LNCAP (cell line): ENCODE results near the gene GUK1.
A peak's percentile ranks its signal among the peaks of the same experiment; 100 is the strongest.

Experiments used
- CTCF ChIP-seq: fragments of 450-650 bp; IDR thresholded peaks from 2 replicates; pipeline ENCODE4 v1.5.1; 2017; ENCODE audit warnings: mild to moderate bottlenecking

The GUK1 gene

DNA sequence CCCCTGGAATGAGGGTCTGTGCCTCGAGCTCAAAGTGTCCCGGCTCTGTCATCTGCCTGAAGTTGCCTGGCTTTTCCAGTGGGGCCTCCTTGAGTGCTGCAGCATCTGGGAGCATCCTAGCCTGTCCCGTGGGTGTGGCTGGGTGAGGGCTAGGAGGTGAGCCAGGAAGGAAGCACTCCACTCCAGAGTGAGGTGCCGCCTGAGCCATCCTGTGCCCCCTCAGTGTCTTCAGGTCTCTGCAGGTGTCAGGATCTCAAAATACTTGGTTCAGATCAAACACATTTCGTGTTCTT is 37.0 kb downstream of the GUK1 start:
- no peak for TF ChIP-seq CTCF

DNA sequence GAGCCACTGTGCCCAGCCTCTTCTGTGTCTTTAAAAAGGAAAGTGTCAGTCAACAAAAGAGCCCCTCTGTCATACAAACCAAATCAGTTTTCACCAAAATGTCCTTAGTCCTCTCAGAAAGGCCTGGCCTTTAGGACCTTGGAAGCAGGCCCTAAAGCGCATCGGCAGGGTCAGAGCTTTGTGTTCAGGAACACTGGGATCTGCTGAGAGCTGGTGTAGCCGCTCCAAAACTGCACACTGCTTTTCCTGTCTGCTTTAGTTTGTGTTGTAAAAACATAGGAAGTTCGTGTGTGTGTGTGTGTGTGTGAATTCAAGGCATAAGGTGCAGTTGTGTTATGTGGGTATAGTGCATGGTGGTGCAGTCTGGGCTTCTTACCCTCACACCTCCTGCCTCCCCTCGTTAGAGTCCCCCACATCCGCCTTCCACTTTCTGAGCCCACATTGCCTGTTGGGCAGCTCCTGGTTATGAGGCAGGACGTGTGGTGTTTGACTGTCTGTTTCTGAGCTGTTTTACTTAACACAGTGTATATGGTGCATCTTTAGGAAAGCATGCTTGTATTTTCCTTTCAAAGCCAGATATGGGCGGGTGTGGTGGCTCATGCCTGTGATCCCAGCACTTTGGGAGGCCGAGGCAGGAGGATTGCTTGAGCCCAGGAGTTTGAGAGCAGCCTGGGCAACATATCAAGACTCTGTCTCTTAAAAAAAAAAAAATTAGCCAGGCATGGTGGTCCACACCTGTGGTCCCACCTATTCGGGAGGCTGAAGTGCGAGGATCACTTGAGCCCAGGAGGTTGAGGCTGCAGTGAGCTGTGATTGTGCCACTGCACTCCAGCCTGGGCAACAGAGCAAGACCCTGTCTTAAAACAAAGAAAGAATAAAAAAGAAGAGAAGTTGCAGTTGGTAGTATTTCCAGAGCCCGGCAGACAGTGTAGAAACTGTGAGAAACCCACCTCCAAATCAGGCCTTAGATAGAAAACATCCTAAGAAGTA is 37.9 kb downstream of the GUK1 start:
- TF ChIP-seq CTCF: no peak

DNA sequence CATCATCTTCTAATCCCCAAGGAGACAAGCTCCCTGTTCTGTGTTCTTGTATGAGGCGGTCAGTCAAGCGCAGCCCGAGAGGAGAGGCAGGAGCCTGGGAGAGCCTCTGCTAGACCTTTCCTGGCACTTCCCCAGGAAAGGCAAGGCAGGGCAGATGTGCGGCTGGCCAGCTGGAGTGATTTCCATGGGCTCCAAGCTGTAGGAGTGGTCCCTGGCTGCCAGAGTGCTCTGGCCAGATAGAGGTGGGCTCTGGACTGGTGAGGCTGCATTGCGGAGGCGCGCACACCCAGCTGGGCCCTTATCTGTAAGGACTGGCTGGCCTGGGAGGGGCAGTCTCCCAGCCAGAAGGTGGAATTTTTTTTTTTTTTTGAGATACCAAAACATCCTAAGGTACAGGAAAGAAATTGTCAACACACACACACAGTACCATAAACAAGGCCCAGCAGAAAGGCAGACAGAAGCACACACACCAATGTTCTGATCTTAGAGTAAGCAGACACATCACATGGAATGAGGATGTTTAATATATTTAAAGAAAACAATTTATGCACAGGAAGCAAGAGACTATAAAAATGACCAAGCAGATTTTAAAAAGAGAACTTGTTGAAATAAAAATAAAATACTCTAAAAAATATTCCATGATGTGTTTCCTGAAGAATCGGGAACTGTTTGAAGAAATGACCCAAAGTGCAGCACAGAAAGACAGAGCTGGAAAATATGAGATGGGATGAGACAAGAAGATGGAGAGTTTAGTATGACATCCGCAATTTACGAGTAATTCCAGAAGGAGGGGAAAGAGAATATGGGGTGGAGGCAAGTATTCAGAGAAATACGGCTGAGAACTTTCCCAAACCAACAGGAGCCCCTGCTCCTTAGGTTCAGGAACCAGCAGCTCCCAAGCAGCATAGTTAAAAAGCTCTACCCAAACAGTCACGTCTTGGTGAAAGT is 38.9 kb downstream of the GUK1 start:
- TF ChIP-seq CTCF: no peak

DNA sequence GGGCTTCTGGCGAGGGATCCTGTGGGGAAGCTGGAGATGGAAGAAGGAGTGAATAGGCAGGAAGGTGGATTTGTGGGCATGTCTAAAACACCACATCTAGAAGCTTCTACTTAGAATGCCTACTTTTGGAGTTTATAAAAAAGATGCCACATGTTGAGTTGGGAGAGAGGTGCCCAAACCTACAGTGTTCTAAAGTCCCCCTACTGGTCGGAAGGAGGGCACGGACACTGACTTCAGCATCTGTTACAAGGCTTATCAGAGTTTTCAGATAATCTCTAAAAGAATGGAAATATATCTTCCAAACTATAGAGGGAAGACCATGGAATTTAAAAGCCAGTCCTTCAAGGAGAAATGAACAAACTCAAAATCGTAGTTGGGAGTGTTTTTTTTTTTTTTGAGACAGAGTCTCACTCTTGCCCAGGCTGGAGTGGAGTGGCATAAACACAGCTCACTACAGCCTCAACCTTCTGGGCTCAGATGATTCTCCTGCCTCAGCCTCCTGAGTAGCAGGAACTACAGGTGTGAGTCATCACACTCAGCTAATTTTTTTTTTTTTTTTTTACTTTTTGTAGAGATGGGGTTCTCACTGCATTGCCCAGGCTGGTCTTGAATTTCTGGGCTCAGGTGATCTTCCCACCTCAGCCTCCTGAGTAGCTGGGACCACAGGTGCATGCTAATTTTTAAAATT is 40.3 kb downstream of the GUK1 start:
- peak; percentile 32; the same call in 1 of the 2 replicates for TF ChIP-seq CTCF

DNA sequence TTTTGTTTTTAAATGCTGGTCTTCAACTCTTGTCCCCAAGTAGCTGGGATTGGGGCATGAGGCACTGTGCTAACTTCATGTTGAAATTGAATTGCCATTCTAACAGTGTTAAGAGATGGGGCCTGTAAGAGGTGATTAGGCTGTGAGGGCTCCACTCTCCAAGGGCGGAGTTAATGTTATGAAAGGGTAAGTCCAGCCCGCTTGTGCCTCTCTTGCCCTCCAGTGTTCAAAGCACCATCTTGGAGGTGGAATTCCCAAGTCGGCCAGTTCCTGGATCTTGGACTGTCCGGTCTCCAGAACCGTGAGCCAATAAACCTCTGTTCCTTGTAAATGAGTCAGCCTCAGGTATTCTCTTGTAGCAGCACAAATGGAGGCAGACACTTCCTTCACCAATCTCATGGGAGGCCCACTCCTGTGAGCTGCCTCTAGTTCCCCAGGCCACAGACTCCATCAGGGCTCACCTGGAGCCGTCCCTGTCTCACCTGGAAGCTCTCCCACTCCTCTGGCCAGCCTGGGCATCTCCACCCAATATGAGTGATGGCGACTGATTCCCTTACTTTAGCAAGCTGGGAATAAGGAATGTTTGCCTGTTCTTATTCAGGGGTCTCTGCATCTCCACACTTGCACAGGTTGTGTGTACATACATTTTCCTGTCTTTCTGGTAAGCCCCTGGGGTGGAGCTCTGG is 41.0 kb downstream of the GUK1 start:
- no peak for TF ChIP-seq CTCF

DNA sequence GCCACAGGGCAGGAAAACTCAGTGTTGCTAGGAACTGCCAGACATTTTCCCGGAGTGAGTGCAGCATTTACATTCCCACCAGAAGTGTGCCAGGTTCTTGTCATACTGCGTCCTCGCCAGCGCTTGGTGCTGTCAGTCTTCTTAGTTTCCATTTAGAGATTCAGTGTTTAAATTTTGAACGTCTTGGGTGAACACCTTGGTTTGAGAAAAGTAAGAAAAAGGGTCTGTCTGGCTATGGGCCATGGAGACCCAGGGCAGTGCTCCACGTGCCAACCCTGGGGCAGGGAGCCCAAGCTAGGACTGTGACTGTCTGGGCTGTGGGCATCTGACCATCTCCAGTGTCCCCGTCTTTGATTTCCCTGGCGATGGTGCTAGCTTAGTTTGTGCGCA is 41.6 kb downstream of the GUK1 start:
- TF ChIP-seq CTCF: no peak
